Tibial nerve (tissue), 4 donors: ENCODE measurements around the gene IFT57.

Source experiments
- EP300 ChIP-seq, 2 donors: sonication (generic); formaldehyde crosslinking; IDR thresholded peaks; one replicate each; pipeline ENCODE4 v1.6.1; 2017; ENCODE audit warnings: antibody characterized with exemption in 2 of 2, mild to moderate bottlenecking in 1 of 2
- POLR2A ChIP-seq, 2 donors: fragments of 450-650 bp; IDR thresholded peaks; one replicate each; pipeline ENCODE4 v1.6.1; 2017; ENCODE audit warnings: antibody characterized with exemption in 2 of 2, mild to moderate bottlenecking in 2 of 2, moderate library complexity in 2 of 2
- TF ChIP-seq, protein P1 (sequence below), 5 experiments: fragments of 200-600 bp in 3 of 5; fragments of 450-650 bp in 2 of 5; sonication (generic) in 3 of 5; IDR thresholded peaks; one replicate each; pipeline ENCODE4 v1.5.1; 2016 to 2019; ENCODE audit warnings: antibody characterized with exemption in 5 of 5, mild to moderate bottlenecking in 3 of 5, moderate library complexity in 2 of 5

GRCh38 chr3:108183971-108184370 is 38.3 kb downstream of the IFT57 start:
- TF ChIP-seq, protein P1, sequence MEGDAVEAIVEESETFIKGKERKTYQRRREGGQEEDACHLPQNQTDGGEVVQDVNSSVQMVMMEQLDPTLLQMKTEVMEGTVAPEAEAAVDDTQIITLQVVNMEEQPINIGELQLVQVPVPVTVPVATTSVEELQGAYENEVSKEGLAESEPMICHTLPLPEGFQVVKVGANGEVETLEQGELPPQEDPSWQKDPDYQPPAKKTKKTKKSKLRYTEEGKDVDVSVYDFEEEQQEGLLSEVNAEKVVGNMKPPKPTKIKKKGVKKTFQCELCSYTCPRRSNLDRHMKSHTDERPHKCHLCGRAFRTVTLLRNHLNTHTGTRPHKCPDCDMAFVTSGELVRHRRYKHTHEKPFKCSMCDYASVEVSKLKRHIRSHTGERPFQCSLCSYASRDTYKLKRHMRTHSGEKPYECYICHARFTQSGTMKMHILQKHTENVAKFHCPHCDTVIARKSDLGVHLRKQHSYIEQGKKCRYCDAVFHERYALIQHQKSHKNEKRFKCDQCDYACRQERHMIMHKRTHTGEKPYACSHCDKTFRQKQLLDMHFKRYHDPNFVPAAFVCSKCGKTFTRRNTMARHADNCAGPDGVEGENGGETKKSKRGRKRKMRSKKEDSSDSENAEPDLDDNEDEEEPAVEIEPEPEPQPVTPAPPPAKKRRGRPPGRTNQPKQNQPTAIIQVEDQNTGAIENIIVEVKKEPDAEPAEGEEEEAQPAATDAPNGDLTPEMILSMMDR (IDR thresholded peaks at IDR 0.05): no peak
- TF ChIP-seq EP300 (IDR thresholded peaks at IDR 0.05) (no peak), POLR2A (IDR thresholded peaks at IDR 0.05) (no peak)
